ENCODE measurements around the gene PPP4C.
"Not testable (repeated sequence)": the region's sequence is repeated elsewhere in the genome, so short reads cannot be mapped to it uniquely, and the experiment has no call there.

The PPP4C gene

GRCh38 chr16:30096862-30097563 lies 21.2 kb downstream of the PPP4C start:
- DNase-seq = no peak

GRCh38 chr16:30104090-30104489 lies 28.3 kb downstream of the PPP4C start:
- DNase-seq = no peak

DNA sequence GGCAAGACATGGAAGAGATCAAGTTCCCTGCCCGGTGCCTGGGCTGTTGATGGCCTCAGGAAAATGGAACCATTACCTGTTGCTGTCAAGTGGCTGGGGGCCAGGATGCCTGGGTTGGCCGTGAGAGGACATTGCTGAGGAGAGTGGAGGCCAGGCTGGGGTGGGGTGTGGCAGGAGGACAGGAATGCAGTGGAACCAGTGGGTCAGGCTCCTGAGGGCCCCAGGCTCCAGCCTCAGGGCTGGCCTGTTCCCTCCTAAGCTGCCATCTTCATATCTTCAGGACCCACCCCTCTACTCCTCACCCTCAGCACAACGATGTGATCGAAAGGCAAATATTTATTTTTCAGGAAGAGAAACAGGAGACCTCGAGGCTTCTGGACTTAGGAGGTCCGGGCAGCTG lies 28.7 kb downstream of the PPP4C start:
- no peak for DNase-seq

- DNase-seq = no peak
Measured at GRCh38 chr16:30108059-30108850, 32.5 kb downstream of the PPP4C start.

- DNase-seq = peak; percentile 48
Measured at GRCh38 chr16:30110661-30111060, 34.9 kb downstream of the PPP4C start.

DNA sequence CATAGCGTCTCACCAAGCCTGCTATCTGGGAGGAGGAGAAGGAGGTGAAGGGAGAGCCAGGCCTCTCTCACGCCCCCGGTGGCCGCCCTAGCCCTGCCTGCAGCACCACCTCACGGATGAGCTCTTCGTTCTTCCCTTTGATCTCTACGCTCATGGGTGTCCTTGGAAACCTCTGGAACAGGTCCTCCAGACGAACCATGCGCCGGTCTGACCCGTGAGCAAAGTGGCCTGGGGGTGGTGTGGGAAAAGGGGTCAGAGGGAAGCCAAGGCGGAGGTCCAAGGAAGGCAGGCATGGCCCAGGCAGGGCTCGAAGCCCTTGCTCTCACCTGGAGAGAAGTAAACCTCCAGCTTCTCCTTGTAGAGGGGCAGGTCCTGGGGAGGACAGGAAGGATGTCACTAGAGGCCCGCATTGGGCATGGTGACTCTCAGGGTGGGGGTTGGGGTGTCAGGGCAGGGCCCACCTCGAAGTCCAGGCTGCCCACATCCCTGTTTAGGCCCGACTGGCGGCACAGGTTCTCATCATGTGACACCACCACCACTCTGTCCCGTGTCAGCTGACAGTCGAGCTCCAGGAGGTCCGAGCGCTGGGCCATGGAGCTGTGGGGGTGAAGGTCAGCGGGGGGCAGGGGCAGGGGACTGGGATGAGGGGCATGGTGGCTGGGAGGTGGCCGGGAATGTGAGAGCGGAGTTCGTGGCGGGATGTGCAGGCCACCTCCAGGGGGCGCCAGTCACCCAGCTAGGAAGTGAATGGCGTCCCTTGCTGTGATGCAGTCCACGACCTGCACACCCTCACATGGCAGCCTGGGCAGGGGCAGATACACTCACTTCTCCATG lies 36.6 kb downstream of the PPP4C start:
- peak; percentile 45 for DNase-seq

DNA sequence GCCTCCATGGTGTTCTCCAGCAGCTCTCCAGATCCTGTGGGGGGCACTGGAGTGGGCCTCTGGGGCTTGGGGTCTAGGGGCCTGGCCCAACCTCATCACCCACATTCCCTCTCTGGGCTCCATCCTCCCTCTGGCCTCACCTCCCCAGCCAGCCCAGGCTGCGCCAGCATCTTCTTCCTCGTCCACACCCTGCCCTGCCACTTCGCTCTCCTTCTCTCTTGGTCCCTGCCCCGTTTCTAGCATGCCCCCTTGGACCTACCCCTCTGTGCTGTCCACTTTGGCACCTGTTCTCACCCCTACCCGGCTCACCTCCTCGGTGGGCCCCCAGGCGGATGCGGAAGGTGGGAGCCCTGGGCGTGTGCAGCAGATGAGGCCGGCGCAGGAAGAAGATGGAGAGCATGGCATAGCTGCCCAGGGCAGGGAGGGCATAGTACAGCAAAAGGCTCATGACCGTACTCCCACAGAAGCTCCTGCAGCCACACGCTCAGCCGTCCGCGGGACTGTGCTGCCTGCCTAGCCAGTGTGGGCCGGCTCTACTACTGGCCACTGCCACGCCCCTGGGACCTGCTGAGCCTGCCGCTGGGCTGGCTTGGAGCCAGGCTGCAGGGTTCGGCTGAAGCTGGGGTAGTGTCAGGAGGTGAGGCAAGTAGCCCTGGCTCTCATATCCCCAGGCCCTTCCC lies 37.4 kb downstream of the PPP4C start, which contains the start of gene GDPD3:
GDPD3 (minus strand) TSS at position 507 of the 680 bp plus-strand sequence; CDS start at position 448, 59 bp downstream.
- no peak for DNase-seq

DNA sequence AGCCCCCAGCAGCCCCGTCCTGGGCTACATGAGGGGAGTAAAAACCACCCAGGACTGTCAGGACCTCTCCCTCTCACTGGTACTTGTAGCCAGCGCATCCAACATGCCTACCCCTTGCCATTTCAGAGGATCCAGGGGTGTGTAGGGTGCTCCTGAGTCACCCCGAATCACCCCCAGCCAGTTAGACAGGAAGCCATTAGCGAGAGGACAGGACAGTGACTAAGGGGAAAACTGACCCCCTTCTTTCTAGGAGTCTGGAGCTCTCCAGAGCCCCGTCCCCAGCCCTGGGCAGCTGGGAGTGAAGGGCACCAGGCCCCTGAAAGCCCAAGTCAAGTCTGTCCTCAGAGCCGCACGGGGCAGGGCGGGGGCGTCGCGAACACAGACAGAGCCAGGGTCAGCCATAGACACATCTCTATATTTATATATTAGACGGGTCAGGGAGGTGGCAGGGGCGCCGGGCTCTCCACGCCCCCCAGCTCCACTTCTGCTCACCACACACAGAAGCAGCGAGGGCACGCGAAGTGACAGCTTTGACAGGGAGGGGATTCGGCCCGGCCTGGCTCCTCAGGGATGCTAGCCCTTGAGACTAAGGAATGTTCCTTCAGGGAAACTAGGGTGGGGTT lies 38.0 kb downstream of the PPP4C start:
- DNase-seq = no peak

DNA sequence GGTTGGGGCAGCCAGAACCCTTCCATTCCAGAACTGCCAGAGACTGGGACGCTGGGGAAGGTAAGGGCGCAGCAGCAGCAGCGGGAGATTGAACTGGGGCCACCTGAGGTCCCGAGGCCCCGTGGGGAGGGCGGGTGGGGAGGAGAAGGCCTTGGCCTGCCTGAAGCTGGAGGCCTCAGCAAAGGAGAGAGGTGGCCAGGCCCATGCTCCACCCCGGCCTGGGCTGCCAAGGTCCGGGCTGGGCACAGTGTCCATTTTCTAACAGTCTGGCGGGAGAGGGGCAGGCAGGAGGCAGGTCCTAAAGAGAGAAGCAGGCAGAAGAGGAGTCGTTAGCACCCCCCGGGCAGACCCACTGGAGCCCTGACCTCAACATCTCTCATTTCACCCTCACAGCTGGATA lies 38.6 kb downstream of the PPP4C start:
- no peak for DNase-seq

- not testable (repeated sequence) for DNase-seq
Measured at GRCh38 chr16:30114833-30115232, 39.0 kb downstream of the PPP4C start.

DNA sequence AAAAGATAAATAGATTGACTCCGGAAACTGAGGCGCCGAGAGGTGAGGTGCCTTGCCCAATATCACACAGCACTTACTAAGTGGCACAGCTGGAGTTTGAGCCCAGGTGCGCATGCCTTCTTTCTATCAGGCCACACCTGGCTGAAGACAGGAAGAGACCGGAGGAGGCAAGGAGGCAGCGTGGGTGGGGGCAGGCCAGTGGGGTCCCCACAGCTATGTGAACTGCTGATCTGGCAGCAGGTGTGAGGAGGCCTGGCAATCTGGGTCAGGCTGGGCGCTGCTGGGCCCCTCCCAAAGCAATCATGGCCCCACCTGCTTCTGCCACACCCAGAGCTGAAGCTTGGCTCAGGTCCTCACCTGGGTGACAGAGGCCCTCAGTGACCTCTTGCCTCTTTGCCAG lies 39.4 kb downstream of the PPP4C start:
- no peak for DNase-seq

DNA sequence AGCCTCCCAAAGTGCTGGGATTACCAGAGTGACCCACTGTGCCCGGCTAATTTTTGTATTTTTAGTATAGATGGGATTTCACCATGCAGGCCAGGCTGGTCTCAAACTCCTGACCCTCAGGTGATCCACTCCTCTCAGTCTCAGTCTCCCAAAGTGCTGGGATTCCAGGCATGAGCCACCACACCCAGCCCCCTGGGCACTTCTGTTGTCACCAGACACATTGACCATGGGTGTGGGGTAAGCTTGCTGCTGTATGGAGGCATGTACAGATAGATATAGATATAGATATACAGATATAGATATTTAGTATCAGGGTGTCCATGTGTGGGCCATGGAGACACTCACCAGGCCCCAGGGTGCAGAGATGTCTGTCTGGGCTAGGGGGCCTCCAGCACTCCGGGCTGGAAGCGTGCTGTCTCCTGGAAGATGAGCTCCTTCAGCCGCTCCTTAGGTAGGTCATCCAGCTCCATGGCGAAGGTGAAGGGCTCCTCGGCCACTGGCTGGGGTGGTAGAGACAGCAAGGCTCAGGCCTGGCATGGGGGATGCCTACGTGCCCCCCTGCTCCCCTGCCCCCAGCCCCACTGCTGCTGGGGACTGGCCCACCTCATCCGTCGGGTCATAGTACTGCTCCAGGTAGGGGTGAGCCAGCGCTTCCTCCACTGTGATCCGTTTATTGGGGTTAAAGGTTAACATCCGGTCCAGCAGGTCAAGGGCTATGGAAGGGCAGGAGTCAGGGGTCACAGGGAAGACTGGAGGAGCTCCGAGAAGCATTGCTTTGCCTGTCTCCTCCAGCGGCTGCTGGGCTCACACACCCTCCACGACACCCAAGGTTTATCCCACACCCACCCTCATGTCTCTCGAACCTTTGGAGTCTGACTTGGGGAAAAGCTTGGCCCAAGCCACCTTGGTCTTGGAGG lies 40.8 kb downstream of the PPP4C start:
- DNase-seq = no peak

- DNase-seq = no peak
Measured at GRCh38 chr16:30117768-30118167, 42.0 kb downstream of the PPP4C start.

- no peak for DNase-seq
Measured at GRCh38 chr16:30119428-30119827, 43.6 kb downstream of the PPP4C start.

DNA sequence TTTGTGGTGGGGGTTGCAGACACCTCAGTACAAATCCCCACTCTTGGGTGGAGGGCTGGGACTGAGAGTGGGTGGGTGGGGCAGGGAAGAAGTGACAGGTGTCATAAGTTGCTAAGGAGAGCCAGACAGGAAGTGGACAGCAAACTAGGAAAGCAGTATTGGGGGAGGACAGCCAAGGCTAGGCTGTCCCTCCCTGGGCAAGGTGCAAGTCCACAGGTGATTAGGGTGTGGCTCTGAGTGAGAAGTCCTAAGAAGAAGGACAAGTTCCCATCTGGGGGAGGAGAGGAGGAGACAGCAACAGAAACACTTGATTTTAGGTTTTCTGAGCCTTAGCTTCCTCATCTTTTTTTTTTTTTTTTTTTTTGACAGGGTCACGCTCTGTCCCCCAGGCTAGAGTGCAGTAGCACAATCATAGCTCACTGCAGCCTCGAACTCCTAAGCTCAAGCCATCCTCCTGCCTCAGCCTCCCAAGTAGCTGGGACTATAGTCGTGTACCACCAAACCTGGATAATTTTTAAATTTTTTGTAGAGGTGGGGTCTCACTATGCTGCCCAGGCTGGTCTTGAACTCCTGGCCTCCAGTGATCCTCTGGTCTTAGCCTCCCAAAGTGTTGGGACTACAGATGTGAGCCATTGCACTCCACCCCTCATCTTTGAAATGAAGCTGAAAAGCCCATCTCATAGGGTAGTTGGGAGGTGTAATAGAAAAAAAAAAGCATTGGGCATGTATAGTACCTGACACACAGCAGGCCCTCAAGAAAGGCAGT lies 44.7 kb downstream of the PPP4C start:
- no peak for DNase-seq

- no peak for DNase-seq
Measured at GRCh38 chr16:30121741-30122571, 46.2 kb downstream of the PPP4C start.

DNA sequence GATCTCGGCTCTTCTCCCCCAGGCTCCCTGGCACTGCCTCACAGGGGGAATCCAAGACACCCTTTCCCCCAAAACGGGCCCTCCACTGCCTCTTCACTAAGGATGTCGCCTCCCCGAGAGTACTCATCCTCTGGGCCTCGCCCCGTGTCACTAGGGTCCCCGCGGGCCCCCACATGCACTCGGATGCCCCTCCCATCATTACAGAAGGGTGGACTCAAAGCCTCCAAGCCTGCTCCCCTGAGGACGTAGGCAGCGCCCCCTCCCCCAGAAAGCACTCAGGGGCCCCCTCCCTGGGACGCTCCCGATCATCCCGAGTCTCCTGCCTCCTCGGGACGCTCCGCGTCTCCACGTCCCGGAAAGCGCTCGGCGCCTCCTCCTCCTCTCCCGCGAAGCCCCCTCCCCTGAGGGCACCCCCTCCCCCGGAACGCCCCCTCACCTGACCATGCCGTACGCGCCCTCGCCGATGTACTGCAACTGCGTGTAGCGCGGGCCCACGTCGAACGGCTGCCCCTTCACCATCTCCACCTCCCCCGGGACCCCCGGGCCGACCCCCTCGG lies 46.9 kb downstream of the PPP4C start:
- no peak for DNase-seq

DNA sequence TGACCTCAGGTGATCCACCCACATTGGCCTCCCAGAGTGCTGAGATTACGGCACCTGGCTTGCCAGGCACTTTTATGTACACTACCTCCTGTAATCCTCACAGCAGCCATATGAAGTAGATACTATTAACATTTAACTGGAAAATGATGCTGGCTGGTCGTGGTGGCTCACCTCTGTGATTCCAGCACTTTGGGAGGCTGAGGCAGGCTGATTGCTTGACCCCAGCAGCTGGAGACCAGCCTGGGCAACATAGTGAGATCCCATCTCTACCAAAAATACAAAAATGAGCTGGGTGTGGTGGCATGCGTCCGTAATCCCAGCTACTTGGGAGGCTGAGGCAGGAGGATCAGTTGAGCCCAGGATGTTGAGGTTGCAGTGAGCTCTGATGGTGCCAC lies 49.2 kb downstream of the PPP4C start:
- DNase-seq = no peak

DNA sequence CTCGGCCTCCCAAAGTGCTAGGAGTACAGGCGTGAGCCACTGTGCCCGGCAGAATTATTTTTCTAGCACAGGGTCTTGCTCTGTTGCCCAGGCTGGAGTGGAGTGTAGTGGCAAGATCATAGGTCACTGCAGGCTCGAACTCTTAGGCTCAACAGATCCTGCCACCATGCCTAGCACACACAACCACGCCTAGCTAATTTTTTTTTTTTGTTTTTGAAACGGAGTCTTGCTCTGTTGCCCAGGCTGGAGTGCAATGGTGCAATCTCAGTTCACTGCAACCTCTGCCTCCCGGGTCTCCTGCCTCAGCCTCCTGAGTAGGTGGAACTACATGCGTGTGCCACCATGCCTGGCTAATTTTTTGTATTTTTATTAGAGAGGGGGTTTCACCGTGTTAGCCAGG lies 49.9 kb downstream of the PPP4C start:
- DNase-seq = not testable (repeated sequence)

Data from fibroblast of skin of back (primary cell).